ENCODE data around the gene LRRC36.
A peak's percentile ranks its signal among the peaks of the same experiment; 100 is the strongest.

LRRC36 gene, protein sequence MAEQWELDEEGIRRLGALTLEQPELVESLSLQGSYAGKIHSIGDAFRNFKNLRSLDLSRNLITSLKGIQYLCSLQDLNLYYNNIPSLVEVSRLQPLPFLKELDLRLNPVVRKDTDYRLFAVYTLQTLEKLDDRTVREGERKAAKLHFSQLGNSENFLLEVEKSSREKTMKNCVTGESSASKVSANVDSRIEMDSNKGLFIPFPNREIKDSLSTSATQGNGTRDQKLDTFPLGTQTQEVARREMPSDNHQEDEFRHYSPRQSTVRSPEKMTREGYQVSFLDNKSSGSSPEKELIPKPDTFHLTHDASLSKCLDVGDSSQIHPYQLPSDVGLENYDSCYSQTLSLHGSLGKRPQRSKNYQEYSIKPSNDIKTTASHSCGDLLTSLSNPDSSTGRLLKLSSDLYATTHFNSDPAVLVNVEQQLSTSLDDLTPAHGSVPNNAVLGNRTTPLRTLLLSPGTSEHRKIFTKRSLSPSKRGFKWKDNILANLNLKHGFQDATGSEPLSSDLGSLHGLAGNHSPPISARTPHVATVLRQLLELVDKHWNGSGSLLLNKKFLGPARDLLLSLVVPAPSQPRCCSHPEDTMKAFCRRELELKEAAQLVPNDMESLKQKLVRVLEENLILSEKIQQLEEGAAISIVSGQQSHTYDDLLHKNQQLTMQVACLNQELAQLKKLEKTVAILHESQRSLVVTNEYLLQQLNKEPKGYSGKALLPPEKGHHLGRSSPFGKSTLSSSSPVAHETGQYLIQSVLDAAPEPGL

DNA sequence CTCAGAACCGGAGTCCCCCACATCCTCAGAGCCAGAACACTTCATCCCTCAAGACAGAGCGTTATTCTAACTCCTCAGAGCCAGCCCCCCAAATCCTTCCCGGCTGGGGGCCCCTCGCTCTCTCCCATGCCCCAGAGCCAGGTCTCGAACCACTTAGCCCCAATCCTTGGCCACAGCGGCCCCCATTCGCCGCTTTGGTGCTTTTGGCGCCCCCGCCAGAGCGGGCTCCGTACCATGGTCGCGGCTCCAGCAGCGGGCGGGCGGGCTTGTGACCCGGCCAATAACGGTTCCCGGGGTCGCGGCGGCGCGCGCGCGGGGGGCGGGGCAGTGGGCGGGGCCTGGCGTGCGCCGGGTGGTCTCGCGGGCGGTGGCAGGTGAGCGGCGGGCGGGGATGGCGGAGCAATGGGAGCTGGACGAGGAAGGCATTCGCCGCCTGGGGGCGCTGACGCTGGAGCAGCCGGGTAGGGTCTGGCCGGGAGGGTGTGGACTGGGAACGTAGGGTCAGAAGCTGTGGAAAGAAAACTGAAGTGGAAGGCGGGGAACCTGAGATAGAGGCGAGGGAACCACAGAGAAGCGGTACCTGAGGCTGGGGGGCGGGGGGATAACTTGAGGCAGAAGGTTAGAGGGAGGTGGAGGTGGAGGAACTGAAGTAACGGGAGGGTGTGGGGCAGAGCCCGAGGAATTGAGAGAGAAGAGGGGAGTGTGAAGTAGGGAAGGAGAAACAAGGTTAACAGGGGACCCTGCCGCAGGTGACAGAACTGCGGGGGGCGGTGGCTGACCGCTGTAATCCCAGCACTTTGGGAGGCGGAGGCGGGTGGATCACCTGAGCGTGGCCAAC is at the start of gene LRRC36, which contains the start of gene KCTD19:
TSS of gene LRRC36 (plus strand) at position 344 of the 838 bp plus-strand sequence. CDS start at position 392, 48 bp downstream.
TSS of gene KCTD19 (minus strand) at position 270 of the 838 bp plus-strand sequence. CDS start at position 236, 34 bp downstream.
- peak; percentile 72 for DNase-seq

DNA sequence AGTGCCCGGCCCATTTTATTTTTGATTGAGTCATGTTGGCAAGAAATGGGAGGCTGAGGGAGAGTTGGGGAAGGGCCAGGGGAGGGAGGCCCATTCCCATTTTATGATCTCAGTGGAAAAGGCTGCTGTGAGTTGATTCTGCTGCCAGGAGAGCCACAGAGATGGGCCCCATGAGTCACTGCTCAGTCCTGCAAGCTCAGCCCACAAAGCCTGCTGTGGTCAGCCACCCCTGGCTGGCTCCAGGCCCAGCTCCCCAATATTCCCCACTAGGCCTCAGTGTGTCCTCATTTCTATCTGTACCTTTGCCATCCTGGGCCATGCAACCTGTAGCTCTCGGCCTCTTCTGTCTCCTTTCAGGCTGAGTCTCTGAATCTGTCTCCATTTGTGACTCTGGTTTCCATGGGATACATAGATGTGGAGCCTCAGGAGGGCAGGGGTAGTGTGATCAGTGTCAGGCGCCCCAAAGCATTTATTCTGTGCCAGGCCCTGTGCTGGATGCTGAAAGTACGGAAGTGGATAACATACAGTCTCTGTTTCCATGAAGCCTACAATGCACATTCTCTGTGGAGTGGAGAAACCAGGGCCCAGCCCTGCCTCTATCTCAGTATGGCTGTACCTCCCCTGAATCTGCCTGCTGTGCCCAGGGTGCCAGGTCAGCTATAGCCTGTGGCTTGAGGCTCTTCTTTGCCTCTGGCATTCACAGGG is 49.2 kb upstream of the LRRC36 start:
- DNase-seq: no peak

DNA sequence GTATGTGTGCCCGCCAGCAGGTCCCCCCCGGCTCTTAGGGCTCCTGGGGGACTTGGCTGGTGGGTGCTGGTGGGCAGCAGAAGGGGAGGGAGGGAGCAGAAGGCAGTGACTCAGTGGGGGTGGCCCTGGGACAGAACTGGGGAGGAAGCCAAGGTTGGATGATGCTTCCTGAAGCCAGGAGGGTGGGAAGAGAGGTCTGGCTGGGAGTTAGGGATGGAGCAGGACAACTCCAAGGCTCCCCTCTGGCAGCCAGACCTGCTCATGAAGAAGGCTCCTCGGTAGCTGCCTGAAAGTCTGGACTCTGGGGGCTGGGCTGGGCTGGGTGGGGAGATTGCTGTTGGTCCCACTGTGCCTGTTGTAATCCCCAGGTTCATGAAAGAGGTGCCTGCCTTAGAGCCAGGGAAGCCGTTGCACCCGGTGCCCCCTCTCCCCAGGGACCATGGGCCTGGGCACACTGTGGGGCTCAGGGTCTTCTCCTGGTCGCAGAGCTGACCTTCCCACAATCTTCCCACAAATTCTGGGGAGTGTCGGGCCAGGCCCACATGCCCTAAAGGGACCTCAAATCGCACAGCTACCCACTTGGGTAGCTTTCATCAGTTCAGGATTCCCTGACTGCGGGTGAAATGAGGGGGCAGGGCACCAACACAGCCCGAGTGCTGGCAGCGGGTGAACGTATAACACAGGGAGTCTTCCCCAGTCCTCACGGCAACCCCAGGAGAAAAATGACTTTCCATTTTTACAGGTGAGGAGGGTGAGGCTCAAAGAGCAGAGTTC is 48.4 kb upstream of the LRRC36 start:
- DNase-seq: no peak

DNA sequence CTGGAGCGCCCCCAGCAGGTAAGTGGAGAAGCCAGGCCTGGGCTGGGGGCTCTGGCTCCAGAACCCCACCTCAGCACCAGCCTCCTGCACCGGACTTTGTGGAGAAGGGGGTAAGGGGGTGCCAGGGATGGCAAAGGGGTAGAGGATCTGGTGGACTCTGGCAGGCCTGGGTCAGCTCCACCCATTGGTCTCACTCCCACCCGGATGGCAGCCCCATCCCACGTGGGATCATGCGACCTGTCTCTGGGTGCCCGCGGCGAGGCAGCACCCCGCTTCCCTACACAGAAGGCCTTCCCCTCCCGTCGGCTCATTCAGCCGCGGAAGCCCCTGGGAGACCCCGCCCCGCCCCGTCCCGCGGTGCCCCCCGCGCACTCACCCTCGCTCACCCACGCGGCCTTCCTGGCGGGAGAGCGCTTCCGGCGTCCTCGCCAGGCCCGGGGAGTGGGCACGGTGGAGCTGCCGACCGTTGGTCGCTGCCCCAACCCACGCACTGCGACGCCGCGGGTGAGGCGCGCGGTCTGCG is 47.8 kb upstream of the LRRC36 start:
- DNase-seq: peak; percentile 0

DNA sequence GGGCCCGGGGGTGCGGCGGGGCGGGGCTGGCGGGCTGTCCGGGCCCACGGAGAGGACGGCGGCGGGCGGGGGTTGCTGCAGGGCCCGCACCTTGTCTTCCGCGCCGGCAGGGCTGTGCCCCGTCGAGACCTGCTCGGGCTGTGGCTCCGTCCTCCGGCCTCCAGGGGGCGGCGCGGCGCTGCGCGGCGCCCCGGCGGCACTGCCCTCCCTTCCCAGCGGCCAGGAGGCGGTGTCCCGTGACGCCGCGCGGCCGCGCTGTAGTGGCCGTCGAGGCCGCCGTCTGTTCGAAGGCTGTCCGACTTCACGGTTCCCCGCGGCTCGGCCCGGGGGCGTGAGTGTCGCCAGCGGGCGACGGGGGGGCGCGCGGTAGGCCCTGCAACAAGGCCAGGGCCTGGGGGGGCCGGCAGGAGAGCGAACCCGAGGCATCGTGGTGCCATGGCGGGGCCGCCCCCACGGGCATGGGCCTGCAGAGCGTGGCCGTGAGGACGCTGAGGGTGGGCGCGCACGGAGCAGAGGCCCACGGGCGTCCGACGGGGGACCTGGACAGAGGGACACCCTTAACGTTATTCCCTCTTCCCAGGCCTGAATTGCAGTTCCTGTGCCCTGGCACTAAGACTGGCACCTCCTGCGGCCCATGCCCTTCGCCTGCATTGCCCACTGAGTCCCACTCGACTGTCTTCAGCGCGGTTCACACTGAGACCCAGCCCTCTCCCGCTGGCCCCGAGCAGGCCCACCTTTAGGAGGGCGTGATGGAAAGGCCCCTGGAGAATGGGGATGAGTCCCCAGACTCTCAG is 47.1 kb upstream of the LRRC36 start, which contains the start of gene PLEKHG4:
TSS of gene PLEKHG4 (plus strand) at position 237 of the 794 bp plus-strand sequence. CDS start at position 750, 513 bp downstream.
- DNase-seq: peak; percentile 55

DNA sequence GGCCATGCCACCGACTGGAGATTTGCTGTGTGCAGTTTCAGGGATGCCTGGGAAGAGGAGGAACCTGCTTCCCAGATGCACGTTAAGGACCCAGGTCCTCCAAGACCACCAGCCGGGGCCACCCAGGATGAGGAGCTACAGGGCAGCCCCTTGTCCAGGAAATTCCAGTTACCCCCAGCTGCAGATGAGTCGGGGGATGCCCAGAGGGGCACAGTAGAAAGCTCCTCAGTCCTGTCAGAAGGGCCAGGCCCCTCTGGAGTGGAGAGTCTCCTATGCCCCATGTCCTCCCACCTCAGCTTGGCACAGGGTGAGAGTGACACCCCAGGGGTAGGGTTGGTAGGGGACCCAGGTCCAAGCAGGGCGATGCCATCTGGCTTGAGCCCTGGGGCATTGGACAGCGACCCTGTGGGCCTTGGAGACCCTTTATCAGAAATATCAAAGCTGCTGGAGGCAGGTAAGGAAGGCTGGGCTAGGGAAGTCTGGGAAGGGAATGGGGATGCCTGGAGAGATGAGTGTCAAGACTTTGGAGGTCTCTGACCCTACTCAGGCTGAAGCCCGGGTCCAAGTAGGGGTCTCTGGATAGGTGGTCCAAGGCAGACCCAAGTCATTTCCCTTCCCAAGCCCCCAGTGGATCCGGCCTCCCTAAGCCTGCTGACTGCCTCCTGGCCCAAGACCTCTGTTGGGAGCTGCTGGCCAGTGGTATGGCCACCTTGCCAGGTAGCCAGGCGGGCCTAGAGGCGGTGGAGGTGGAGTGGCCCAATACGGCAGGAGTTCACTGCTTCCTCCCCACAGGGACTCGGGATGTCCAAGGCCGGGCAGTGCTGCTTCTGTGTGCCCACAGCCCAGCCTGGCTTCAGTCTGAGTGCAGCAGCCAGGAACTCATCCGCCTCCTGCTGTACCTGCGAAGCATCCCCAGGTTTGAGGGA is 46.3 kb upstream of the LRRC36 start:
- DNase-seq: no peak

DNA sequence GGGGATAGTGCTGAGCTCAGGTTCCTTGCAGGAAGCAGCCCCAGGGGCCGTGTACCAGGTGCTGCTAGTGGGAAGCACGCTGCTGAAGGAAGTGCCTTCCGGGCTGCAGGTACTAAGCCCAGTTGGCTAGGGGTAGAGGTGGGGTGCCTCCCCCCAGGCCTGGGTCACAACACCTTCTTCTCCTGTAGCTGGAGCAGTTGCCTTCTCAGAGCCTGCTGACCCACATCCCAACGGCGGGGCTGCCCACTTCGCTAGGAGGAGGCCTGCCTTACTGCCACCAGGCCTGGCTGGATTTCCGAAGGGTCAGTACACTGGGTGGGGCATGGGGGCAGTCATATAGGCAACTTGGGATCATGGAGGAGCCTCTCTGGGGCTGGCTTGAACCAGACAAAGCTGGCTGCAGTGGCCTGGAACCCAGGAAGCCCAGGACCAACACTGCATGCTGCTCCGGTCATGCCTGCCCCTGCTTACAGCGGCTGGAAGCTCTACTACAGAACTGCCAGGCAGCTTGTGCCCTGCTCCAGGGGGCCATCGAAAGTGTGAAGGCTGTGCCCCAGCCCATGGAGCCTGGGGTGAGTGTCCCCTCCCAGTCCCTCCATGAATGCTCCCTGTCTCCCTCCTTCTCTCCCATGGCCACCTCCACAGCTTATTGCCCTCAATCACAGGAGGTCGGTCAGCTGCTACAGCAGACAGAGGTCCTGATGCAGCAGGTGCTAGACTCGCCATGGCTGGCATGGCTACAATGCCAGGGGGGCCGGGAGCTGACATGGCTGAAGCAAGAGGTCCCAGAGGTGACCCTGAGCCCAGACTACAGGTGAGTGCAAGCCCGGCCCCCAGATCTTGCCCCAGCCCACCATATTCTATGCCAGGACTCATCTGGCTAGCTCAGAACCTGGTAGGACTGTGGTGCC is 44.8 kb upstream of the LRRC36 start:
- DNase-seq: no peak

DNA sequence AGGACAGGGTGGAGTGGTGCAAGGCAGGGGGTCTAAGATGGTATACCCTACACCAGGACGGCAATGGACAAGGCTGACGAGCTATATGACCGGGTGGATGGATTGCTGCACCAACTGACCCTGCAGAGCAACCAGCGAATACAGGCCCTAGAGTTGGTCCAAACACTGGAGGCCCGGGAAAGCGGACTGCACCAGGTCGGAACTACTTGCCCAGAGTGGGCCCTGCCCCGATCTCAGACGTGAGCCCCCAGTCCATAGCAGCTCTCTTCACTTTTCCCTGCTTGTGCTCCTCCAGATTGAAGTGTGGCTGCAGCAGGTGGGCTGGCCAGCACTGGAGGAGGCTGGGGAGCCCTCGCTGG is 44.2 kb upstream of the LRRC36 start:
- no peak for DNase-seq

DNA sequence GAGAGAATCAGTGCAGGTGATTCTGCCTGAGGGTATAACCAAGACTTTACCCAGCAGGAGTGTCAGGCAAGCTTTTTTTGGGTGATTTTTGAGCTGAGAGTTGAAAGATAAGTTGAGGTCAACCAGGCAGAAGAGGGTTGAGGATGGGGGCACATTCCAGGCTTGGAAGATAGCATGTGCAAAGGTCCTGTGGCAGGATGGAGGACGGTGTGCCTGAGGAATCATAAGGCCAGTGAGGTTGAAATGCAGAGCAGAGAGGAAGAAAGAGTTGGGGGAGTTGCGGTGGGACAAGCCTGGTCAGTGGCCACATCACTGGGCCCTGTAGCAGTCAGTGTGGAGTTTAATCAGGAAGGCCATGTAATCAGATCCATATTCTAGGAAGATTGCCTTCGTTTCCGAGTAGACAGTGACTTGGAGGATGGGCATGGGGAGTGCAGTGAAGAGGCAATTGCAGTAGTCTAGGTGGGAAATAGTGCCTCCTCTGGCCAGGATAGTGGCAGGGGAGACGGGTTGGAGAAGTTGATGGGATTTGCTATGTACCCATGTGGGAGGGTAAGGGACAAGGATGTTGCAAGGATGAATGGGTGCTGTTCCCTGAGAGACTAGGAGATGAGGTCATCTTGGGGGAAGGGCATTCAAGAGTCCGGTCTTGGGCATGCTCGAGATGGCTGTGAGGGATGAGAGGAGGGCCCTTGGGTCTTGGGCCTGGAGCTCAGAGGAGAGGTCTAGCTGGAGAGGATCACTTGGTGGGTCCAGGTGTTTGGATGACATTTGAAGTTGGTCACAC is 43.4 kb upstream of the LRRC36 start:
- DNase-seq: no peak

DNA sequence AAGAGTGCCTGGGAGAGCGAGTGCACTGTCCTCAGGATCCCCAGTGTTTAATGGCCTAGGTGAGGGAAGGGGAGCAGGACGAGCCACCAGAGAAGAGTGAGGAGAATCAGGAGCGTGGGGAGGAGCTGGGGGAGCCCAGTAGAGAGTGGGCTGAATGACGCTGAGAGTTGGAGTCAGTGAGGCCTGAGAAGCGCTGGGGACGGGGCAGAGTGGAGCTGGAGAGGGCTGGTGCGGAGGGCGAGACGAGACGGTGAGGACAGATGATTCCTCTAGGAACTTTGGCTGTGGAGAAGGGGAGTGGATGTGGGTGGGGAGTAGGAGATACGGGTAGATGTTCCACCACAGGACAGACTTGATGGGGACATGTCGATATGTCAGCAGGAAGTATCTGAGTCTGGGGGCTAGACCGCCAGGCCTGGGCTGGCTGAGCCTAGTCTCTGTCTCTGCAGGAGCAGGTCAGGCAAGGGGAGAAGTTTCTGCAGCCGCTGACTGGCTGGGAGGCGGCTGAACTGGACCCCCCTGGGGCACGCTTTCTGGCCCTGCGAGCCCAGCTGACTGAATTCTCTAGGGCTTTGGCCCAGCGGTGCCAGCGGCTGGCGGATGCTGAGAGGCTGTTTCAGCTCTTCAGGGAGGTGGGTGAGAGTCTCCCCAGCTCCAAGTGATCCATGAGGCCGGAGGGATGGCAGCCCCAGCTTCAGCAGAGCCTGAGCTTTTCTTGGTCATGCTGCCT is 42.6 kb upstream of the LRRC36 start:
- no peak for DNase-seq

DNA sequence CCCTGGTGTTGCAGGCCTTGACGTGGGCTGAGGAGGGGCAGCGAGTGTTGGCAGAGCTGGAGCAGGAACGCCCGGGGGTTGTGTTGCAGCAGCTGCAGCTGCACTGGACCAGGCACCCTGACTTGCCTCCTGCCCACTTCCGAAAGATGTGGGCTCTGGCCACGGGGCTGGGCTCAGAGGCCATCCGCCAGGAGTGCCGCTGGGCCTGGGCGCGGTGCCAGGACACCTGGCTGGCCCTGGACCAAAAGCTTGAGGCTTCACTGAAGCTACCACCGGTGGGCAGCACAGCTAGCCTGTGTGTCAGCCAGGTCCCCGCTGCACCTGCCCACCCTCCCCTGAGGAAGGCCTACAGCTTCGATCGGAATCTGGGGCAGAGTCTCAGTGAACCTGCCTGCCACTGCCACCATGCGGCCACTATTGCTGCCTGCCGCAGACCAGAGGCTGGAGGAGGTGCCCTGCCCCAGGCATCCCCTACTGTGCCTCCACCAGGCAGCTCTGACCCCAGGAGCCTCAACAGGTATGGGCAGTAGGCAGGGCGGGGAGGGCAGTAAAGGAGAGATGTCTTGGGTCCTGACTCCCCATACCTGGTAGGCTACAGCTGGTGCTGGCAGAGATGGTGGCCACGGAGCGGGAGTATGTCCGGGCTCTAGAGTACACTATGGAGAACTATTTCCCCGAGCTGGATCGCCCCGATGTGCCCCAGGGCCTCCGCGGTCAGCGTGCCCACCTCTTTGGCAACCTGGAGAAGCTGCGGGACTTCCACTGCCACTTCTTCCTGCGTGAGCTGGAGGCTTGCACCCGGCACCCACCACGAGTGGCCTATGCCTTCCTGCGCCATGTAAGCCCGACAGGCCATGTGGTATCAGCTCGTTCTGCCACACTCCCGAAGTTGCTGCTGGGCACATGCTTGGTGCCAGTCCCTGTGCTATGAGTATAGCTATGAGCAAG is 41.6 kb upstream of the LRRC36 start:
- peak; percentile 80 for DNase-seq

DNA sequence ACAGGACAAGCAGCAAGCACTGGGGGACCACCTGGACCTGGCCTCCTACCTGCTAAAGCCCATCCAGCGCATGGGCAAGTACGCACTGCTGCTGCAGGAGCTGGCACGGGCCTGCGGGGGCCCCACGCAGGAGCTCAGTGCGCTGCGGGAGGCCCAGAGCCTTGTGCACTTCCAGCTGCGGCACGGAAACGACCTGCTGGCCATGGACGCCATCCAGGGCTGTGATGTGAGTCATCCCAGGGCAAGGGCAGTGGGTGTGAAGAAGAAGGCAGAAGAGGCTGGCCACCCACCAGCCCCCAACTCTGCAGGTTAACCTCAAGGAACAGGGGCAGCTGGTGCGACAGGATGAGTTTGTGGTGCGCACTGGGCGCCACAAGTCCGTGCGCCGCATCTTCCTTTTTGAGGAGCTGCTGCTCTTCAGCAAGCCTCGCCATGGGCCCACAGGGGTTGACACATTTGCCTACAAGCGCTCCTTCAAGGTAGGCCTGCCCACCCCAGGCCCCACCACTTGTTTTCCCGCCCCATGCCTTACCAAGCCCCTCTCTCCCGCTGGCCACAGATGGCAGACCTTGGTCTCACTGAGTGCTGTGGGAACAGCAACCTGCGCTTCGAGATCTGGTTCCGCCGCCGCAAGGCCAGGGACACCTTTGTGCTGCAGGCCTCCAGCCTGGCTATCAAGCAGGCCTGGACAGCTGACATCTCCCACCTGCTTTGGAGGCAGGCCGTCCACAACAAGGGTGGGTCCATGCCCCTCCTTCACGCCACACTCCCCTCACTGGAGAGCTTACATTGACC is 40.0 kb upstream of the LRRC36 start:
- DNase-seq: no peak

DNA sequence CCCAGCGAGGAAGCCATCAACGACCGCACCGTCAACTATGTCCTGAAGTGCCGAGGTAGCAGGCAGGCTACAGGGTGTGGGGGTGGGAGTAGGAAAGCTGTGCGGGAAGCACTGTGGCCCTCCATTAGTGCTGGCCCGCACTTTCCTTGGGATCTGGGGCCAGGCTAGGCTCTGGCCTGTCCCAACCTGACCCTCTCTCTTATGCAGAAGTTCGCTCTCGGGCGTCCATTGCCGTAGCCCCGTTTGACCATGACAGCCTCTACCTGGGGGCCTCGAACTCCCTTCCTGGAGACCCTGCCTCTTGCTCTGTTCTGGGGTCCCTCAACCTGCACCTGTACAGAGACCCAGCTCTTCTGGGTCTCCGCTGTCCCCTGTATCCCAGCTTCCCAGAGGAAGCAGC is 38.7 kb upstream of the LRRC36 start:
- DNase-seq: no peak

DNA sequence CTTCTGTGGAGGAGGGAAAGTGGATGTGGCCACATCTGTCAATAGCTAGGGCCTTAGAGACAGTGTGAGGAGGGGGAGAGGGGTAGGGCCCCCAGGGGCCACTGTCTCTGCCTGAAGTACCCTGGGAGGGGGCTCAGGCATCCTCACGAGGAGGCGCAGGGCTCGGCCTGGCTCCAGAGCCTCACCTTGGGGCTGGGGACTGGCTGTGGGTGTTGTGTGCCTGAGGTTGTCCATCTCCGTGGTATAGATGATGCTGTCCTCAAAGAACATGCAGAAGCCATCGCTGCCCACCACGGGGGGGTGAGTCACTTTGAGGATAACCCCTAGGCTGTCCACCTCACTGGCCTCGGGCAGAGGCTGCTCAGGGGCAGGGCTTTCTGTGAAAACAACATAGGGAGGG is 35.2 kb upstream of the LRRC36 start:
- DNase-seq: no peak
